GM19193 (cell line): ENCODE data around the gene TMEM141.

Experiments
- POLR2A ChIP-seq: IDR thresholded peaks from 4 replicates; pipeline ENCODE4 v1.6.1; 2011; ENCODE audit not compliant: insufficient read depth, insufficient read length; ENCODE audit errors: extremely low read depth

TMEM141 gene

DNA sequence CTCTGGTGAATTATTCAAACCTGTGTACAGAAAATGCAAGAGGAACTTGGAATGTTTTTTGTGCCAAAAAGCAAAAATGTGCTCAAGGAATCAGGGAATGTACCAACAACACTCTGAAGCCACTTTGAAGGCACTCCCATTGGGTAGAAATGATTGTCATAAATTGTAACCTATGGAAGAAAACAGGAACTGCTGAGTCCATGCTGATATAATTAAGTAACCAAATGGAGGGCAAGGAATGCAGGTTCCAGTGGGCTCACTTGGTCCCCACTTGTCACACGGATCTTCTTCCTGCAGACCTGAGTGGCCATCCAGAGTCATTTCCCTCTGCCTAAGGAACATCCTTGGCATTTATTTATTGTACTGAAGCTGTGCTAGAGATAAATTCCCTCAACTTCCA, 39.9 kb upstream of the TMEM141 start:
- no peak for TF ChIP-seq POLR2A

GRCh38 chr9:136751814-136752213, 39.3 kb upstream of the TMEM141 start:
- no peak for TF ChIP-seq POLR2A

- no peak for TF ChIP-seq POLR2A
These were observed 37.6 kb upstream of the TMEM141 start for GRCh38 chr9:136753371-136754058.

DNA sequence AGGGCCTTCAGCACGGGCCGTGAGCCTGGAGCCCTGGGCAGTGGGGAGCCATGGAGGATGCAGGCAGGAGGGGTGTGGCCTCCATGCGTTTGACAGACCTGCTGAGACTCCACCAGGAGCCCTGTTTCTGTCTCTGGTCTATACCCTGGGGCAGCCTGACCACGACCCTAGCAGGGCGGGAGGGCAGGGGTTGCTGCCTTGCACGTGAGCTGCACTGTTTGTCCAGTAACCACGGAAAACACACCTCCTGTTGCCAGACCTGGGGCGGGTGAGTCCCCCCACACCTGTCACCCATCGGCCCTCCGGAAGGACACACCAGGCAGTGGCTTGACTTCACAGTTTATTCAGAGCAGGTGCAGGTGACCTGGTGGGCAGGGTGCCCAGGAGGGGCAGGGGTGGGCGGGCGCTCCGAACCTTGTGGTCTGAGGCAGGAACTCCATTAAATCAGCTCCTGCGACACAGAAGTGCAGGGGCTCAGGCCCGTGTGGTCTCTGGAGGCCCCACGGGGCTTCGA, 37.0 kb upstream of the TMEM141 start:
- no peak for TF ChIP-seq POLR2A

DNA sequence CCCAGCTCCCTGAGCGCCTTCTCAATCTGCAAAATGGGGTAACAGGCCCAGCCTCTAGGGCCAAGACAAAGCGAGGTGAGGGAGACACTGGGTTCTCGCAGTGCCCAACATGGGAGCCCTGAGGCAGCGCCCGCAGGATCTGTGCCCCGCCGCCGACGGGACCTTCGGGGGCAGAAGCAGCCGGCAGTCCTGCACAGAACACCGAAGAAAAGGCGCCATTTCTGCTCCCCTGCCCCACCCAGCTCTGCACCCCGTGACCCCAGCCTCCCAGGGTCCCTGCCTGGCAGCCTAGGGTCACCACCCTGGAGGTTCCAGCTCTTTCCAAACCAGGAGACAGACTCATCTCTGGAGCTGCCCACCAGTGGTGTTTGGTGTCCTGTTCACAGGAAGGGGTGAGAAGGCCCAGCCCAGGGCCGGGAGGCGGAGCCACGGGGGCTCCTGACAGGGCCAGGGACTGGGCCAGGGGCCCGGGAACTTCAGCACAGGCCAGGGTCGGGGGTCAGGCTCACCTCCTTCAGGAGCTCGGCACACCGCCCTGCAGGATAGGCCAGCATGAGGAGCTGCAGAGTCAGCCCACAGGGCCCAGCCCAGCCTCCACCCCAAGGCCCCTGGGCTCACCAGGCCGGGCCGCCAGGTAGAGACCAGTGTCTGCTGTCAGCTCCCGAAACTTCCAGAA, 36.4 kb upstream of the TMEM141 start:
- TF ChIP-seq POLR2A: no peak

DNA sequence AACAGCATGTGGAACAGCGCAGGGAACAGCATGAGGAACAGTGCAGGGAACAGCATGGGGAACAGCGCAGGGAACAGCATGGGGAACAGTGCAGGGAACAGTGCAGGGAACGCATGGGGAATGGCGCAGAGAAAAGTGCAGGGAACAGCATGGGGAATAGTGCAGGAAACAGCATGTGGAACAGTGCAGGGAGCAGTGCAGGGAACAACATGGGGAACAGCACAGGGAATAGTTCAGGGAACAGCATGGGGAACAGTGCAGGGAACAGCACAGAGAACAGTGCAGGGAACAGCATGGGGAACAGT, 35.1 kb upstream of the TMEM141 start:
- TF ChIP-seq POLR2A: no peak

- no peak for TF ChIP-seq POLR2A
These were observed 34.3 kb upstream of the TMEM141 start for GRCh38 chr9:136756836-136757235.

DNA sequence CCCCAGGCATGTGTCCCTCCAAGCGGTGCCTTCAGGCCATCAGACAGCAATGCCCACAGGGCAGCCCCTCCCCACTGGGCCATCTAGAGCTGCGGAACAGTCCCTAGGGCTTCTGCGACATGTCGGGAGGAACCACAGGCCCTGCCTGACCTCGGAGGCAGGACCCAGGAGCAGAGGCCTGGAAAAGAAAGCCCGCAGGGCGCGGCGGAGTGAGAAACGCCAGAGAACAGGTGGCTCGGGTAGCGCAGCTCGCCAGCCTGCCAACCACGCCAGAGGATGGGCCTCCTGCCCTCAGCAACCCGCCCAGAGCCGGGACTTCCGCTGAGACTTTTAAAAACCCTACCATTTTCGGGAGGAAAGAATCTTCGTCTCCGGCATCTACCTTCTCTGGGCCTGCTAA, 33.8 kb upstream of the TMEM141 start:
- TF ChIP-seq POLR2A: no peak

GRCh38 chr9:136757751-136758140, 33.4 kb upstream of the TMEM141 start:
- TF ChIP-seq POLR2A: no peak

DNA sequence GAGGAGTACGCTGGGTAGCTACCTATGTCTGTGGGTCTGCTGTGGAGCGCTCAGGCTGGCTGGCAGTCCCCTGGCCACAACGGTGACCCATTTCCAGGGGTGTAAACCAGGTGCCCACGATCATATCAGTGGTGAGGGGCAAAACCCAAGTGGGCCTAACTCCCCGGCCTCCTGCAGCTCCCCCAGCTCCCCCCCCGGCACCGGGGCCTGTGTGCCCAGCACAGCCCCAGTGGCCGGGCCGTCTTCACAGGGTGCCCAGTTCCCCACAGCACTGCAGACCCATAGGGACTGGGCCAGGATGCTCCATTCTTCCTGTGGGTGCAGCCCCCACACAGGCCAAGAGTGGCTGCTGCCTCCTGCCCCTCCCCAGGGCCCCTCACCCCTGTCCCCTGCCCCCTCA, 32.1 kb upstream of the TMEM141 start:
- TF ChIP-seq POLR2A: no peak

DNA sequence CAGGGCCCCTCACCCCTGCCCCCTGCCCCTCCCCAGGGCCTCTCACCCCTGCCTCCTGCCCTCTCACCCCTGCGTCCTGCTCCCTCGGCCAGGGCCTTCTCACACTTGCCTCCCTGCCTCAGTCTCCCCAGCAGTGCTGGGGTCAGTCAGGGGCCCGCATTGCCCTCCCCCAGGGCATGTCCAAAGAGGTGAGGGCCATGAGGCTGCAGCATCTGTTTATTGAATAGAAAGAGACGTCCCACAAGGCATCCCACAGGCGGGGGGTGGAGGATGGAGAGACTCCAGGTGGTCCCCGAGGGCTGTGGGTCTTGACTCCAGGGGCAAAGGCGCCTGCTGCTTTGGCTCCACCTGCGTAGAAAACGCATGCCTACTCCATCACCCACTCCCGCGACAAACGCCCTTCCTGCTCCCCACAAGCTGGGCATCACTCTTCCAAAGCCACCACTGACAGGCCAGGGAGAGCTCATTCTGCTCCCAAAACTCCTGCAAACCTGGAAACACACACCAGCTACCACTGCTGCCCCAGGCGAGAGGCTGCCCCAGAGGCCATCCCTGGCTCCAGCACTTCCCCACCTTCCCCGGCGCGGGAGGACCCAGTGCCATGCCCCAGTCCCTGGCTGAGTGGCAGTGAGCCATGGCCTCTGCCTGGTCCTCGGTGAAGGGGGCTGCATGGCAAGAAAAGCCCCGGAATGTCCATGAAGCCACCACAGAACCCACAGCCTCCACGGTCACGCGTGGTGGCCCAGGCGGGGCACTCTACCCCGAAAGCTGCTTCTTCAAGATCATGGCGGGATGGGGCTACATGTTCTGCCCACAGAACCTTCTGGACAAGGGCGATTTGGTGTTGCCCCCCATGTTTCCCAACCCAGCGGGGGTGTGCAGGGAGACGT, 31.5 kb upstream of the TMEM141 start:
- no peak for TF ChIP-seq POLR2A

GRCh38 chr9:136760424-136760823, 30.7 kb upstream of the TMEM141 start:
- no peak for TF ChIP-seq POLR2A

GRCh38 chr9:136761545-136761981, 29.6 kb upstream of the TMEM141 start:
- TF ChIP-seq POLR2A: no peak

DNA sequence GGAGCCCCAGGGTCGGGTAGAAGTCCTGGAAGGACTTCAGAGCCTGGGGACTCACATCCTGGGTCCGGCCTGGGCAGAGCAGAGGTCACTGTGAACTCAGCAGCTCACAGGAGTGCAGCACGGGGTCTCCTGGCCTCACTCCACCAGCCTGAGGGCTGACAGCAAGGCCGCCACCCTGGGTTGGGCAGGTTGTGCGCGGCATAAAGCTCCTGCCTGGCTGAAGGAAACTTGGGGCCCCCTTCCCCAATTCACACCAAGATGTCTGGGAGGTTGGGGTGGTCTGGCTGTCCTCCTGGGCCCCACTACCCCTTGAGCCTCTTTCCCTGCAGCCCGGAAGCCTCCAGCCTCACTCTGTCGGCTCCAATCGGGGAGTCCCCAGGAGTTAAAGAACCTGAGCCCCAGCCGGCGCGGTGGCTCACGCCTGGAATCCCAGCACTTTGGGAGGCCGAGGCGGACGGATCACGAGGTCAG, 28.9 kb upstream of the TMEM141 start:
- TF ChIP-seq POLR2A: no peak

GRCh38 chr9:136762915-136763648, 28.1 kb upstream of the TMEM141 start:
- TF ChIP-seq POLR2A: no peak
